BJ (cell line): Measurements from ENCODE around the gene SNX30. TPM values are rescaled to one million over a fixed set of nuclear protein-coding genes. Genes with fewer than 3 reads are reported as not detected.

Source experiments
- CTCF ChIA-PET: fragments of 350-600 bp; formaldehyde crosslinking; extraction: SDS; loops from one replicate; lab custom pipeline; 2021; ENCODE audit warnings: antibody characterized with exemption, inconsistent platforms; lab: Yijun Ruan, JAX
- POLR2A ChIA-PET: fragments of 300-600 bp; sonication (Branson Sonifier 250); formaldehyde crosslinking; extraction: SDS; loops from one replicate; lab custom pipeline; 2021; ENCODE audit warnings: antibody characterized with exemption; lab: Charles Lee
- DNase-seq: peaks from one replicate; pipeline ENCODE4 v3.0.0-alpha.2; 2011; ENCODE audit warnings: low read depth
- H3K27me3 ChIP-seq: 2 replicates; pipeline ENCODE4 v1.6.0; 2011; ENCODE audit warnings: low read length; ENCODE audit not compliant: control insufficient read depth, insufficient read depth
- H3K36me3 ChIP-seq: 2 replicates; pipeline ENCODE4 v1.5.1; 2011; ENCODE audit warnings: low read length; ENCODE audit not compliant: control insufficient read depth, insufficient read depth
- H3K4me3 ChIP-seq: 2 replicates; pipeline ENCODE4 v1.5.1; 2011; ENCODE audit warnings: low read depth, mild to moderate bottlenecking, control low read depth, low read length
- polyA plus RNA-seq: library from polyadenylated mRNA; depleted of rRNA; stranded (reverse); fragments of >200 nt; gene quantifications from 2 replicates; pipeline ENCODE4 v1.2.3, GENCODE V29; 2011
- TF ChIP-seq, protein P1 (sequence below): IDR thresholded peaks from 2 replicates; pipeline ENCODE4 v1.5.1; 2011; ENCODE audit warnings: low read depth, mild to moderate bottlenecking, control low read depth, inconsistent platforms, low read length, moderate library complexity; ENCODE audit not compliant: insufficient read depth

Gene SNX30
- polyA plus RNA-seq, 1 experiment: 6.1 TPM

DNA sequence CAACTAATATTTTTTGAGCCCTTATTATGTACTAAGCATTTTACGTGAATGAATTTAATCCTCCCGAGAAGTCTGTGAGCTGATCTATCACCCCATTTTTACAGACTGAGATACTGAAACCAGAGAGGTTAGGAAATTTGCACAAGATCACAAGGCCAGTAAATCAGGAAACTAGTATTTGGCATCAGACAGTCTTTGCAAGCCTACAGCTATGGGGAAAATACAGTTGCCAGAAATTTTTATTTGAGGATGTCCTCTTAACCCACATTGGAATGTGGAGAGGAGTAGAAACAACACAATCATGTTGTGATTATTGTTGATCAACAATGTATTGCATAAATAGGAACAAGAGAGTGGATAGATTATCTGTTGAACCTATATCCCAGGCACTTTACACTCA, 142.4 kb downstream of the SNX30 start:
- CTCF ChIA-PET: interaction anchor here (3.3 kb wide), 1 partner anchor 10 kb away, joined by 14 read pairs; no protein-coding TSS in a partner anchor
- Histone ChIP-seq H3K27me3 (peaks cover 7% of the 10 kb centered on the region), H3K36me3 (no peaks in the 10 kb centered on the region), H3K4me3 (no peak overlapping the region)
- POLR2A ChIA-PET: no interaction called here
- DNase-seq: no peak
- TF ChIP-seq, protein P1, sequence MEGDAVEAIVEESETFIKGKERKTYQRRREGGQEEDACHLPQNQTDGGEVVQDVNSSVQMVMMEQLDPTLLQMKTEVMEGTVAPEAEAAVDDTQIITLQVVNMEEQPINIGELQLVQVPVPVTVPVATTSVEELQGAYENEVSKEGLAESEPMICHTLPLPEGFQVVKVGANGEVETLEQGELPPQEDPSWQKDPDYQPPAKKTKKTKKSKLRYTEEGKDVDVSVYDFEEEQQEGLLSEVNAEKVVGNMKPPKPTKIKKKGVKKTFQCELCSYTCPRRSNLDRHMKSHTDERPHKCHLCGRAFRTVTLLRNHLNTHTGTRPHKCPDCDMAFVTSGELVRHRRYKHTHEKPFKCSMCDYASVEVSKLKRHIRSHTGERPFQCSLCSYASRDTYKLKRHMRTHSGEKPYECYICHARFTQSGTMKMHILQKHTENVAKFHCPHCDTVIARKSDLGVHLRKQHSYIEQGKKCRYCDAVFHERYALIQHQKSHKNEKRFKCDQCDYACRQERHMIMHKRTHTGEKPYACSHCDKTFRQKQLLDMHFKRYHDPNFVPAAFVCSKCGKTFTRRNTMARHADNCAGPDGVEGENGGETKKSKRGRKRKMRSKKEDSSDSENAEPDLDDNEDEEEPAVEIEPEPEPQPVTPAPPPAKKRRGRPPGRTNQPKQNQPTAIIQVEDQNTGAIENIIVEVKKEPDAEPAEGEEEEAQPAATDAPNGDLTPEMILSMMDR: no peak

DNA sequence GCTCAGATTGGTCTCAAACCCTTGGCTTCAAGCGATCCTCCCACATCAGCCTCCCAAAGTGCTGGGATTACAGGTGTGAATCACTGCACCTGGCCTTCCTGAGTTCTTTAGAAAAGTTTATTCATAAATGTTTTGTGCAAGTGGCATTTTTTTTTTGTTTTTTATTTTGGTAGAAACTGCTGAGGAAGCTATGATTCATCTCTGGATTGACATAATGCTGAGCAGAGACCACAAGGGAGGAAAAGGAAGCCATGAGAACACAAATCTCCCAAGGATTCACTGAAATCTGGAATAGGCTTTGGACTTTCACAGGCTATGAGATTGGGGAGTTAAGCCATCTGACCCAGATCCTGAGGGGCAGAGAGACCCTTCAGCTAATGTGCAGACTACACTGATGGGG, 143.5 kb downstream of the SNX30 start:
- CTCF ChIA-PET: interaction anchor here (1.1 to 3.3 kb wide), 2 partner anchors 9 to 12 kb away, joined by 4 to 14 read pairs; no protein-coding TSS in a partner anchor

DNA sequence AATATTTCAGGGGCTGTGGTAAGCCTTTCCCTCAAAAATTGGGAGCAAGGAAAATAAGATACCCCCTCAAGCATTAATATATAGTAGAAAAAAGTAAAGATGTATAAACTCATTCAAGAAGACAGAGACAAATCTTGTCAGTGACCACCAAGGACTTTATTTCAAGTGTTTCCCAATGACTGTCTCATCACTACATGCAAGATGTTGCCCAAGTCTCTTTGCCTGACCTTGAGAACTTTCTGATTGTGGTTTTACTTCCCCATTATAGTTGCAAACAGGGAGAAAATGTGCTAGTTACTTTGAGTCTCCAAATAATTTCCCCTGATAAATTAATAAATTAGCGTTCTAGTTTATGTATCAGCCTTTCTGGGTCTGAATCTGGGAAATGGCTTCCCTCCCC, 144.1 kb downstream of the SNX30 start:
- ChIA-PET CTCF (interaction anchor here (1.1 to 3.3 kb wide), 2 partner anchors 8 to 13 kb away, joined by 4 to 14 read pairs; no protein-coding TSS in a partner anchor), POLR2A (interaction anchor here (0.7 kb wide), 1 partner anchor 162 kb away, joined by 3 read pairs; no protein-coding TSS in a partner anchor)
- no peak for DNase-seq
- Histone ChIP-seq H3K27me3 (peaks cover 5% of the 10 kb centered on the region), H3K36me3 (no peaks in the 10 kb centered on the region), H3K4me3 (no peak overlapping the region)
- TF ChIP-seq, protein P1: no peak

More for the DNA sequence above, 143.5 kb downstream of the SNX30 start:
- DNase-seq: no peak
- TF ChIP-seq, protein P1: no peak
- H3K4me3 ChIP-seq: no peak overlapping the region
- POLR2A ChIA-PET: interaction anchor here (0.7 kb wide), 1 partner anchor 163 kb away, joined by 3 read pairs; no protein-coding TSS in a partner anchor
- no peaks in the 10 kb centered on the region for H3K36me3 ChIP-seq
- peaks cover 7% of the 10 kb centered on the region for H3K27me3 ChIP-seq

DNA sequence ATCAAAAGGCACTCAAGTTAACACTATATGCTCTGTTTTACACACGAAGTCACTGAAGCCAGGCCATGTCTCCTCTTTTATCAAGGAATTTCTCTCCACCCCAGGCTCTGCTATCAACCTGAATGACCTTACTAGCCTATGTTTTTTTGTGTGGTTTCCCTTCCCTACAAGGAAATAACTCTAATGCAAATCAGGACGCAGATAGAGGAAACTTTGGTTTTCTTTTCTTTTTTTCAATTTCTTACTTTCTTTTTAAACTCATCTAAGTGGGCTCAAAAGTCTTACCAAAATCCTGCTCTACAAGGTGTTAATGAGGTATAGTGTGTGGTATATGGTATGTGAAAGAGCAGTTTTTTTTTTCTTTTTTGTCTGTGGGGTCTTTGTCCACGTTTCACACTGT, 145.6 kb downstream of the SNX30 start:
- POLR2A ChIA-PET: no interaction called here
- no peaks in the 10 kb centered on the region for H3K36me3 ChIP-seq
- no peak for DNase-seq

DNA sequence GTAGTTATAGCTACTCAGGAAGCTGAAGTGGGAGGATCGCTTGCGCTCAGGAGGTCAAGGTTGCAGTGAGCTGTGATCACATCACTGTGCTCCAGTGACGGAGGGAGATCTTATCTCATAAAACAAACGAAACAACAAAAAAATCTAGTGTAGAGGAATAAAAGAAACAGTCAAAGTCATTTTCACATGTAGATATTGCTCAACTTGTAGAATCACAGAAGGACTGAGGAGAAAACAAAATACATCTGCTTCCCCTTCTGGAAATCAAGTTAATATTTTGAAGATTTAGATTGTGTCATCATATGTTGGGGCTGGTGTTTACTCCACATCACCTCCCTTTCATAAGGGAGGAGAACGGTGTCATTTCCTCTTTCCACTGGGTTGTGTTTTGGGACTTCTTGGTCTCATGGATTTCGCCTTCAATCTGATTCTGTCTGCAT, 148.3 kb downstream of the SNX30 start:
- POLR2A ChIA-PET: no interaction called here
- Histone ChIP-seq H3K27me3 (no peaks in the 10 kb centered on the region), H3K4me3 (no peak overlapping the region), H3K36me3 (no peaks in the 10 kb centered on the region)
- TF ChIP-seq, protein P1: no peak
- no peak for DNase-seq
- CTCF ChIA-PET: interaction anchor here (0.6 kb wide), 1 partner anchor 54 kb away, joined by 4 read pairs; no protein-coding TSS in a partner anchor

More for the DNA sequence above, 145.6 kb downstream of the SNX30 start:
- TF ChIP-seq, protein P1: no peak
- peaks cover 5% of the 10 kb centered on the region for H3K27me3 ChIP-seq
- CTCF ChIA-PET: no interaction called here
- H3K4me3 ChIP-seq: no peak overlapping the region
